ENCODE measurements around the gene PRDM12.

DNA sequence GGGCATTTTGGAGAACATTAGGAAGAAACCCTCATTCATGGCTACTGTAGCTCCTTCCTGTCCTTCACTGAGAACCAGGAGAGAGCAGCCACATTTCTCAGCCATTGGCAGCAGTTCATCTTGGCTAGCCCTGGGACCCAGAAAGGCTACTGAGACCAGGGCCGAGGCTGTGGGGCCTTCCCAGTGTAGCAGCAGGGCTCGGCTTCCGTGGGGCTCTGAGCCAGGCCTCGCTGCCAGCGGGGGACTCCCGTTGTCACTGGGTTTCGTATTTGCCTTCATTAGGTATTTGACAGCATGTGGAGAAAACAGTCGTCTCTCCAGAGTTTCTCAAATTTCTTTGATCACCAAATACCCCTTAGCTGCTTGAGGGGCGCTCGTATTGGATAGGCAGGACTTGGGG lies 37.3 kb upstream of the PRDM12 start:
- TF ChIP-seq, protein P1, sequence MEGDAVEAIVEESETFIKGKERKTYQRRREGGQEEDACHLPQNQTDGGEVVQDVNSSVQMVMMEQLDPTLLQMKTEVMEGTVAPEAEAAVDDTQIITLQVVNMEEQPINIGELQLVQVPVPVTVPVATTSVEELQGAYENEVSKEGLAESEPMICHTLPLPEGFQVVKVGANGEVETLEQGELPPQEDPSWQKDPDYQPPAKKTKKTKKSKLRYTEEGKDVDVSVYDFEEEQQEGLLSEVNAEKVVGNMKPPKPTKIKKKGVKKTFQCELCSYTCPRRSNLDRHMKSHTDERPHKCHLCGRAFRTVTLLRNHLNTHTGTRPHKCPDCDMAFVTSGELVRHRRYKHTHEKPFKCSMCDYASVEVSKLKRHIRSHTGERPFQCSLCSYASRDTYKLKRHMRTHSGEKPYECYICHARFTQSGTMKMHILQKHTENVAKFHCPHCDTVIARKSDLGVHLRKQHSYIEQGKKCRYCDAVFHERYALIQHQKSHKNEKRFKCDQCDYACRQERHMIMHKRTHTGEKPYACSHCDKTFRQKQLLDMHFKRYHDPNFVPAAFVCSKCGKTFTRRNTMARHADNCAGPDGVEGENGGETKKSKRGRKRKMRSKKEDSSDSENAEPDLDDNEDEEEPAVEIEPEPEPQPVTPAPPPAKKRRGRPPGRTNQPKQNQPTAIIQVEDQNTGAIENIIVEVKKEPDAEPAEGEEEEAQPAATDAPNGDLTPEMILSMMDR (optimal IDR thresholded peaks at IDR 0.05 in 1 of 3, IDR thresholded peaks at IDR 0.05 in 1 of 3, conservative IDR thresholded peaks at IDR 0.05 in 1 of 3; ENCODE audit: extremely low read depth in 1 of 3, insufficient read depth in 2 of 3, low read length in 3 of 3) = no peak
- TF ChIP-seq EZH2 (IDR thresholded peaks at IDR 0.05; ENCODE audit: low read length) = no peak
